ENCODE results near the gene RNASE8. TPM values are rescaled to one million over a fixed set of nuclear protein-coding genes. Genes with fewer than 3 reads are reported as not detected.

RNASE8 gene
- total and polyA plus RNA-seq, 2 donors, result not detected

- no peaks in the 10 kb centered on the region for H3K36me3 ChIP-seq (ENCODE audit: control insufficient read depth in 2 of 2, insufficient read depth in 2 of 2, low read length in 1 of 2)
- H3K4me1 ChIP-seq (ENCODE audit: control insufficient read depth in 2 of 2, insufficient read depth in 2 of 2, low read length in 2 of 2), result peaks cover 15 to 46% of the 10 kb centered on the region in 2 donors
- WGBS, result 10% methylated on average over 8 of the region's 8 CpGs
- peak overlapping the region; percentile 53 to 77 for H3K4me3 ChIP-seq (ENCODE audit: low read length in 2 of 2)
- peak overlapping the region; percentile 95 to 96 for H3K27ac ChIP-seq (ENCODE audit: low read depth in 1 of 2, low read length in 1 of 2)
- no peaks in the 10 kb centered on the region for H3K27me3 ChIP-seq (ENCODE audit: control insufficient read depth in 2 of 2, insufficient read depth in 1 of 2, low read length in 1 of 2)
- DNase-seq (ENCODE audit: low read depth in 6 of 9, low spot score in 9 of 9), result peak in 7 of 9 donors; percentile 54 to 85 (median 61)
- no peaks in the 10 kb centered on the region for H3K9me3 ChIP-seq (ENCODE audit: control insufficient read depth in 2 of 2, insufficient read depth in 1 of 2, low read length in 1 of 2)
These were observed 46.9 kb downstream of the RNASE8 start for GRCh38 chr14:21104448-21105060.

GRCh38 chr14:21105095-21105494, 47.5 kb downstream of the RNASE8 start:
- WGBS, result 94% methylated on average over 8 of the region's 8 CpGs
- H3K4me3 ChIP-seq (ENCODE audit: low read length in 2 of 2), result no peak overlapping the region
- no peaks in the 10 kb centered on the region for H3K36me3 ChIP-seq (ENCODE audit: control insufficient read depth in 2 of 2, insufficient read depth in 2 of 2, low read length in 1 of 2)
- no peaks in the 10 kb centered on the region for H3K27me3 ChIP-seq (ENCODE audit: control insufficient read depth in 2 of 2, insufficient read depth in 1 of 2, low read length in 1 of 2)
- peaks cover 15 to 43% of the 10 kb centered on the region in 2 donors for H3K4me1 ChIP-seq (ENCODE audit: control insufficient read depth in 2 of 2, insufficient read depth in 2 of 2, low read length in 2 of 2)
- no peak for DNase-seq (ENCODE audit: low read depth in 6 of 9, low spot score in 9 of 9)
- H3K27ac ChIP-seq (ENCODE audit: low read depth in 1 of 2, low read length in 1 of 2), result no peak overlapping the region
- no peaks in the 10 kb centered on the region for H3K9me3 ChIP-seq (ENCODE audit: control insufficient read depth in 2 of 2, insufficient read depth in 1 of 2, low read length in 1 of 2)

GRCh38 chr14:21106176-21106497, 48.5 kb downstream of the RNASE8 start:
- Histone ChIP-seq H3K4me1 (ENCODE audit: control insufficient read depth in 2 of 2, insufficient read depth in 2 of 2, low read length in 2 of 2) (peaks cover 15 to 40% of the 10 kb centered on the region in 2 donors), H3K4me3 (ENCODE audit: low read length in 2 of 2) (no peak overlapping the region), H3K36me3 (ENCODE audit: control insufficient read depth in 2 of 2, insufficient read depth in 2 of 2, low read length in 1 of 2) (no peaks in the 10 kb centered on the region), H3K27me3 (ENCODE audit: control insufficient read depth in 2 of 2, insufficient read depth in 1 of 2, low read length in 1 of 2) (no peaks in the 10 kb centered on the region), H3K9me3 (ENCODE audit: control insufficient read depth in 2 of 2, insufficient read depth in 1 of 2, low read length in 1 of 2) (no peaks in the 10 kb centered on the region), H3K27ac (ENCODE audit: low read depth in 1 of 2, low read length in 1 of 2) (no peak overlapping the region)
- DNase-seq (ENCODE audit: low read depth in 6 of 9, low spot score in 9 of 9), result no peak
- WGBS, result 94% methylated on average over 4 of the region's 4 CpGs

- Histone ChIP-seq H3K9me3 (ENCODE audit: control insufficient read depth in 2 of 2, insufficient read depth in 1 of 2, low read length in 1 of 2) (no peaks in the 10 kb centered on the region), H3K4me1 (ENCODE audit: control insufficient read depth in 2 of 2, insufficient read depth in 2 of 2, low read length in 2 of 2) (peaks cover 15 to 36% of the 10 kb centered on the region in 2 donors), H3K27ac (ENCODE audit: low read depth in 1 of 2, low read length in 1 of 2) (peak overlapping the region in 1 of 2 donors; percentile 4), H3K36me3 (ENCODE audit: control insufficient read depth in 2 of 2, insufficient read depth in 2 of 2, low read length in 1 of 2) (no peaks in the 10 kb centered on the region), H3K4me3 (ENCODE audit: low read length in 2 of 2) (no peak overlapping the region), H3K27me3 (ENCODE audit: control insufficient read depth in 2 of 2, insufficient read depth in 1 of 2, low read length in 1 of 2) (no peaks in the 10 kb centered on the region)
- peak in 7 of 9 donors; percentile 52 to 87 (median 72) for DNase-seq (ENCODE audit: low read depth in 6 of 9, low spot score in 9 of 9)
- WGBS, result 47% methylated on average over 11 of the region's 11 CpGs
These were observed 49.1 kb downstream of the RNASE8 start for GRCh38 chr14:21106498-21107282.

GRCh38 chr14:21107283-21107800, 49.7 kb downstream of the RNASE8 start:
- no peak for DNase-seq (ENCODE audit: low read depth in 6 of 9, low spot score in 9 of 9)
- WGBS, result 93% methylated on average over 5 of the region's 5 CpGs
- H3K27me3 ChIP-seq (ENCODE audit: control insufficient read depth in 2 of 2, insufficient read depth in 1 of 2, low read length in 1 of 2), result no peaks in the 10 kb centered on the region
- H3K4me3 ChIP-seq (ENCODE audit: low read length in 2 of 2), result no peak overlapping the region
- no peak overlapping the region for H3K27ac ChIP-seq (ENCODE audit: low read depth in 1 of 2, low read length in 1 of 2)
- peaks cover 13 to 30% of the 10 kb centered on the region in 2 donors for H3K4me1 ChIP-seq (ENCODE audit: control insufficient read depth in 2 of 2, insufficient read depth in 2 of 2, low read length in 2 of 2)
- no peaks in the 10 kb centered on the region for H3K36me3 ChIP-seq (ENCODE audit: control insufficient read depth in 2 of 2, insufficient read depth in 2 of 2, low read length in 1 of 2)
- H3K9me3 ChIP-seq (ENCODE audit: control insufficient read depth in 2 of 2, insufficient read depth in 1 of 2, low read length in 1 of 2), result no peaks in the 10 kb centered on the region

Other genes with a start within 250 kb of the RNASE8 start
- gene RNASE3, start 166.4 kb upstream of the RNASE8 start, total RNA-seq, result 26.7 TPM
- gene RNASE3, start 166.4 kb upstream of the RNASE8 start, polyA plus RNA-seq, result 1.2 TPM
- 49.1 TPM for gene RNASE2, start 102.3 kb upstream of the RNASE8 start, total RNA-seq
- 16.6 TPM for gene RNASE2, start 102.3 kb upstream of the RNASE8 start, polyA plus RNA-seq
- 64.2 TPM for gene METTL17, start 67.8 kb upstream of the RNASE8 start, total RNA-seq
- 99.5 TPM for gene METTL17, start 67.8 kb upstream of the RNASE8 start, polyA plus RNA-seq
- 1.5 TPM for gene SLC39A2, start 58.5 kb upstream of the RNASE8 start, total RNA-seq
- gene SLC39A2, start 58.5 kb upstream of the RNASE8 start, polyA plus RNA-seq, result 7.0 TPM
- gene NDRG2, start 32.8 kb upstream of the RNASE8 start, total RNA-seq, result 19.8 TPM
- gene NDRG2, start 32.8 kb upstream of the RNASE8 start, polyA plus RNA-seq, result 77.8 TPM
- not detected for gene TPPP2, start 27.6 kb upstream of the RNASE8 start, total RNA-seq
- gene TPPP2, start 27.6 kb upstream of the RNASE8 start, polyA plus RNA-seq, result 0.30 TPM
- gene RNASE13, start 23.0 kb upstream of the RNASE8 start, total RNA-seq, result not detected
- not detected for gene RNASE13, start 23.0 kb upstream of the RNASE8 start, polyA plus RNA-seq
- 0.47 TPM for gene RNASE7, start 15.5 kb upstream of the RNASE8 start, total RNA-seq
- gene RNASE7, start 15.5 kb upstream of the RNASE8 start, polyA plus RNA-seq, result 1.6 TPM
- gene ARHGEF40, start 12.5 kb downstream of the RNASE8 start, total RNA-seq, result 6.9 TPM
- gene ARHGEF40, start 12.5 kb downstream of the RNASE8 start, polyA plus RNA-seq, result 6.5 TPM
- 11.2 TPM for gene ZNF219, start 40.8 kb downstream of the RNASE8 start, total RNA-seq
- 21.9 TPM for gene ZNF219, start 40.8 kb downstream of the RNASE8 start, polyA plus RNA-seq
- gene TMEM253, start 43.2 kb downstream of the RNASE8 start, total RNA-seq, result 0.14 TPM
- gene TMEM253, start 43.2 kb downstream of the RNASE8 start, polyA plus RNA-seq, result 0.98 TPM
- not detected for gene OR5AU1, start 98.2 kb downstream of the RNASE8 start, total RNA-seq
- 0.05 TPM for gene OR5AU1, start 98.2 kb downstream of the RNASE8 start, polyA plus RNA-seq
- 968 TPM for gene HNRNPC, start 211.6 kb downstream of the RNASE8 start, total RNA-seq
- gene HNRNPC, start 211.6 kb downstream of the RNASE8 start, polyA plus RNA-seq, result 909 TPM
- gene RPGRIP1, start 222.3 kb downstream of the RNASE8 start, total RNA-seq, result 0.19 TPM
- gene RPGRIP1, start 222.3 kb downstream of the RNASE8 start, polyA plus RNA-seq, result 0.30 TPM

Data from thymus (tissue), 11 donors.